Measurements from ENCODE around the gene PNMA6E. TPM values are rescaled to one million over a fixed set of nuclear protein-coding genes. Genes with fewer than 3 reads are reported as not detected.
A peak's percentile ranks its signal among the peaks of the same experiment; 100 is the strongest.

Gene PNMA6E
- total and polyA plus RNA-seq, 3 donors from 2014 or later: 9.7 to 24.2 (median 13.3) TPM

- no peak for TF ChIP-seq CTCF (IDR thresholded peaks at IDR 0.05)
- no peak for TF ChIP-seq POLR2A (IDR thresholded peaks at IDR 0.05)
- no peak overlapping the region for H3K27ac ChIP-seq
- intact Hi-C loops (cut with DNase I; ENCODE audit: low total_unique reads): no loop called here
- WGBS, 2 donors: 89 to 100% methylated on average over 2 to 3 of the region's 3 CpGs
- H3K9me3 ChIP-seq: no peaks in the 10 kb centered on the region
- no peak for DNase-seq
- H3K36me3 ChIP-seq (ENCODE audit: low read depth, missing control alignments): no peaks in the 10 kb centered on the region
- H3K4me3 ChIP-seq: no peak overlapping the region
- no peaks in the 10 kb centered on the region for H3K27me3 ChIP-seq
- no peaks in the 10 kb centered on the region for H3K4me1 ChIP-seq
These were observed 25.1 kb upstream of the PNMA6E start for GRCh38 chrX:153426204-153426603.

DNA sequence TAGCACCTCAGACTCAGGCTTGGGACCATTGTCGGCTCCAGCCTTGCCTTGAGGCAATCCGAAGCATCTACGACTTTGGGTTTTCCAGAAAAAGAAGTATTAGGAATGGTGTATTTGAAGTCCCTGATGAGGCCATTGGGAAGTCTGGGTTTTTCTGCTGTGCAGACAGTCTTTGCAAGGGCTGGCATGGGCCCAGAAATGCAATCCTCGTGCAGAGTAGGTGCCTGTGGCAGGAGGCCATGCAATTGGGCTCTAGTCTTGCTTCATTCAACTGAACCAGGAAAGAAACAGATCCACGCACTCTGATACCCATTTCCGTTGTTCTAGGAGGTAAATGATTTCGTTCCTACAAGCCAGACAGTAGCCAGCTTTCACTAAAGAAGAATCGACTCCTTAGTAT, 22.5 kb upstream of the PNMA6E start:
- intact Hi-C loops (cut with DNase I; ENCODE audit: low total_unique reads): no loop called here
- Histone ChIP-seq H3K4me3 (no peak overlapping the region), H3K27me3 (no peaks in the 10 kb centered on the region), H3K27ac (no peak overlapping the region), H3K4me1 (no peaks in the 10 kb centered on the region), H3K36me3 (ENCODE audit: low read depth, missing control alignments) (no peaks in the 10 kb centered on the region), H3K9me3 (no peaks in the 10 kb centered on the region)
- WGBS, 2 donors: 83 to 96% methylated on average over 5 to 7 of the region's 8 CpGs
- DNase-seq: peak; percentile 35
- TF ChIP-seq CTCF (IDR thresholded peaks at IDR 0.05) (no peak), POLR2A (IDR thresholded peaks at IDR 0.05) (no peak)

DNA sequence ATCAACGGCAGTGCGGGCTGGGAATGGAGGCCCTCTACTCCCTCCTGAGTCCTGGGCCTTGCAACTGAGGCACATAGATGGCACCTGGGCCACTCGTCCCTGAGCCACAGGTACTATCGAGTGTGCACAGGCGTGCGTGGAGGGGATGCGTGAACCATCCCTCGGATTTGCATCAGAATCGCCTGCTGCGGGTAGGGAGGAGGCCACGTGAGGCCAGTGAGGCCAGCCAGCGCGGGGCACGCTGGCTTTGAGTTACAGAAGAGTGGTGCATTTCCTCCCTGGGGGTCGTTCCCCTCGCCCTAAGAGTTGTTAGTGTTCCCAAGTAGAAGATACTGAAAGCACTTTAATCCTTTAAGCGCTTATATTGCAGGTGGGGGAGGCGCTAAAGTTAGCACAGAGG, 20.7 kb upstream of the PNMA6E start:
- H3K36me3 ChIP-seq (ENCODE audit: low read depth, missing control alignments): no peaks in the 10 kb centered on the region
- intact Hi-C loops (cut with DNase I; ENCODE audit: low total_unique reads): no loop called here

GRCh38 chrX:153420851-153421599, 19.9 kb upstream of the PNMA6E start:
- no peak for TF ChIP-seq CTCF (IDR thresholded peaks at IDR 0.05)
- TF ChIP-seq POLR2A (IDR thresholded peaks at IDR 0.05): no peak
- no peaks in the 10 kb centered on the region for H3K27me3 ChIP-seq
- no peak overlapping the region for H3K27ac ChIP-seq
- DNase-seq: no peak
- 86% methylated on average over 38 of the region's 91 CpGs; no CpG with 5 or more reads in 1 of the 2 donors for WGBS, 2 donors
- H3K9me3 ChIP-seq: no peaks in the 10 kb centered on the region
- H3K4me1 ChIP-seq: no peaks in the 10 kb centered on the region
- intact Hi-C loops (cut with DNase I; ENCODE audit: low total_unique reads): no loop called here
- peak overlapping the region in 1 of 2 donors; percentile 20 for H3K4me3 ChIP-seq
- no peaks in the 10 kb centered on the region for H3K36me3 ChIP-seq (ENCODE audit: low read depth, missing control alignments)

More for the DNA sequence above, 20.7 kb upstream of the PNMA6E start:
- TF ChIP-seq POLR2A (IDR thresholded peaks at IDR 0.05) (no peak), CTCF (IDR thresholded peaks at IDR 0.05) (no peak)
- WGBS, 2 donors: 64 to 75% methylated on average over 4 to 15 of the region's 18 CpGs
- Histone ChIP-seq H3K27me3 (no peaks in the 10 kb centered on the region), H3K4me3 (no peak overlapping the region), H3K9me3 (no peaks in the 10 kb centered on the region), H3K4me1 (no peaks in the 10 kb centered on the region), H3K27ac (no peak overlapping the region)
- no peak for DNase-seq

DNA sequence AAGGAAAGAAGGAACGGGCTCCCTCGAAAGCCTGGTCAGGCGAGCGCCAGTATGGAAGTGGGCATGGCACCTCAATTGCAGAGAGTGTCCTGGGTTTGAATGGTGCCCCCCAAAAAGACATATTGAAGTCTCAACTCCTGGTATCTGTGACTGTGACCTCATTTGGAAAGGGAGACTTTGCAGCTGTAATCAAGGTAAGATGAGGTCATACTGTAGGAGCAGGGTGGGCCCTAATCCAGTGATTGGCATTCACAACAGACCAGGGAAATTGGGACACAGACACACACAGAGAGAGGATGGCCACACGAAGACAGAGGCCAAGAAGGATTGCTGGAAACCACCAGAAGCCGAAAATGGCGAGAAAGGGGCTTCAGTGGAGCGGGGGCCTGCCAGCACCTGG, 16.5 kb upstream of the PNMA6E start:
- TF ChIP-seq POLR2A (IDR thresholded peaks at IDR 0.05) (no peak), CTCF (IDR thresholded peaks at IDR 0.05) (no peak)
- no peak for DNase-seq
- intact Hi-C loops (cut with DNase I; ENCODE audit: low total_unique reads): no loop called here
- Histone ChIP-seq H3K27me3 (no peaks in the 10 kb centered on the region), H3K9me3 (no peaks in the 10 kb centered on the region), H3K27ac (no peak overlapping the region), H3K4me3 (no peak overlapping the region), H3K36me3 (ENCODE audit: low read depth, missing control alignments) (no peaks in the 10 kb centered on the region), H3K4me1 (no peaks in the 10 kb centered on the region)
- 93 to 97% methylated on average over 7 to 8 of the region's 8 CpGs for WGBS, 2 donors
